Colonic mucosa (tissue), 4 donors: Measurements from ENCODE around the gene RBM15B. TPM values are rescaled to one million over a fixed set of nuclear protein-coding genes. Genes with fewer than 3 reads are reported as not detected.
"Not testable (repeated sequence)": the region's sequence is repeated elsewhere in the genome, so short reads cannot be mapped to it uniquely, and the experiment has no call there.

Experiments
- DNase-seq: peaks from one replicate; pipeline ENCODE4 v3.0.0-alpha.2; 2020
- H3K27ac ChIP-seq: fragments of 200-600 bp; one replicate; pipeline ENCODE4 v1.8.0; 2021
- H3K27me3 ChIP-seq: fragments of 200-600 bp; one replicate; pipeline ENCODE4 v1.8.0; 2021
- H3K36me3 ChIP-seq: fragments of 200-600 bp; one replicate; pipeline ENCODE4 v1.8.0; 2021
- H3K4me1 ChIP-seq: fragments of 200-600 bp; one replicate; pipeline ENCODE4 v1.8.0; 2021; ENCODE audit warnings: mild to moderate bottlenecking
- H3K4me3 ChIP-seq: fragments of 200-600 bp; one replicate; pipeline ENCODE4 v1.8.0; 2021
- H3K9ac ChIP-seq, 2 donors: one replicate each; pipeline ENCODE4 v1.7.0; 2013; ENCODE audit warnings: control low read depth in 2 of 2, low read depth in 2 of 2, low read length in 2 of 2
- H3K9me3 ChIP-seq: fragments of 200-600 bp; one replicate; pipeline ENCODE4 v1.8.0; 2021
- intact Hi-C: fragments of 100-400 bp; cut with DNase I; formaldehyde crosslinking; loops from one replicate; pipeline ENCODE4 v1.14.1; 2022
- total RNA-seq, 2 donors: library from RNA; stranded (reverse); fragmentation: NEBNext Ultra II Directional in 1 of 2; extraction: Animal tissue kit (Norgen Biotek cat#: 25700) in 1 of 2; gene quantifications; one replicate each; pipeline ENCODE4 v1.2.1, GENCODE V29; 2021
- TF ChIP-seq, protein P1 (sequence below): fragments of 200-600 bp; IDR thresholded peaks from one replicate; pipeline ENCODE4 v1.8.0; 2022; ENCODE audit warnings: antibody characterized with exemption, mild to moderate bottlenecking
- donor health status: healthy.
- donor health status: DM: no; HTN: no; CAD: no.
- donor health status: DM: no; HTN: no; CAD: no.

The RBM15B gene
- total RNA-seq, 2 donors from 2014 or later = 31.8 to 35.4 TPM

DNA sequence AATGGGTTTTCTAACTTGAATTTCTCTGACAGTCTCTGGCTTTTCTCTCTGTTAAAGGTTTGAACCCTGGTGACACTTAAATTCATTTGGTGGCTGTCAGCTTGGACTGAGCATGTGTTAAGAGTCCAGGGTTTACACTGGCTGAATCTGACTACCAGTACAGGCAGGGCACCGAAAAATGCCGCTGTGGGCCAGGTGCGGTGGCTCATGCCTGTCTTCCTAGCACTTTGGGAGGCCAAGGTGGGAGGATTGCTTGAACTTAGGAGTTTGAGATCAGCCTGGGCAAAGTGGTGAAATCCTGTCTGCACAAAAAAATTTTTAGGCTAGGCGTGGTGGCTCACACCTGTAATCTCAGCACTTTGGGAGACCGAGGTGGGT is 4.2 kb upstream of the RBM15B start:
- Histone ChIP-seq H3K36me3 (no peaks in the 10 kb centered on the region), H3K4me3 (peak overlapping the region; percentile 76), H3K4me1 (peaks cover 40% of the 10 kb centered on the region), H3K27me3 (no peaks in the 10 kb centered on the region), H3K27ac (no peak overlapping the region), H3K9me3 (no peaks in the 10 kb centered on the region), H3K9ac (peak overlapping the region in 1 of 2 donors; percentile 92)
- no peak for DNase-seq
- TF ChIP-seq, protein P1, sequence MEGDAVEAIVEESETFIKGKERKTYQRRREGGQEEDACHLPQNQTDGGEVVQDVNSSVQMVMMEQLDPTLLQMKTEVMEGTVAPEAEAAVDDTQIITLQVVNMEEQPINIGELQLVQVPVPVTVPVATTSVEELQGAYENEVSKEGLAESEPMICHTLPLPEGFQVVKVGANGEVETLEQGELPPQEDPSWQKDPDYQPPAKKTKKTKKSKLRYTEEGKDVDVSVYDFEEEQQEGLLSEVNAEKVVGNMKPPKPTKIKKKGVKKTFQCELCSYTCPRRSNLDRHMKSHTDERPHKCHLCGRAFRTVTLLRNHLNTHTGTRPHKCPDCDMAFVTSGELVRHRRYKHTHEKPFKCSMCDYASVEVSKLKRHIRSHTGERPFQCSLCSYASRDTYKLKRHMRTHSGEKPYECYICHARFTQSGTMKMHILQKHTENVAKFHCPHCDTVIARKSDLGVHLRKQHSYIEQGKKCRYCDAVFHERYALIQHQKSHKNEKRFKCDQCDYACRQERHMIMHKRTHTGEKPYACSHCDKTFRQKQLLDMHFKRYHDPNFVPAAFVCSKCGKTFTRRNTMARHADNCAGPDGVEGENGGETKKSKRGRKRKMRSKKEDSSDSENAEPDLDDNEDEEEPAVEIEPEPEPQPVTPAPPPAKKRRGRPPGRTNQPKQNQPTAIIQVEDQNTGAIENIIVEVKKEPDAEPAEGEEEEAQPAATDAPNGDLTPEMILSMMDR = no peak
- intact Hi-C loops = no loop called here

GRCh38 chr3:51387281-51387680 is 3.8 kb upstream of the RBM15B start:
- H3K9me3 ChIP-seq, H3K27me3 ChIP-seq, H3K27ac ChIP-seq, H3K36me3 ChIP-seq, H3K4me3 ChIP-seq, DNase-seq, H3K9ac ChIP-seq, intact Hi-C loops: not testable (repeated sequence)
- H3K4me1 ChIP-seq = peaks cover 43% of the 10 kb centered on the region

GRCh38 chr3:51388286-51389029 is 2.6 kb upstream of the RBM15B start:
- Histone ChIP-seq H3K9ac (peak overlapping the region in 1 of 2 donors; percentile 62), H3K9me3 (no peaks in the 10 kb centered on the region), H3K27me3 (no peaks in the 10 kb centered on the region), H3K4me1 (peaks cover 49% of the 10 kb centered on the region), H3K27ac (peak overlapping the region; percentile 52), H3K4me3 (no peak overlapping the region), H3K36me3 (no peaks in the 10 kb centered on the region)
- intact Hi-C loops = no loop called here
- peak; percentile 84 for DNase-seq
- TF ChIP-seq, protein P1 = peak; percentile 25

- DNase-seq = peak; percentile 63
- H3K27ac ChIP-seq = peak overlapping the region; percentile 52
- peaks cover 51% of the 10 kb centered on the region for H3K4me1 ChIP-seq
- H3K9me3 ChIP-seq = no peaks in the 10 kb centered on the region
- no peaks in the 10 kb centered on the region for H3K27me3 ChIP-seq
- intact Hi-C loops = loop anchor here (2.0 to 10.0 kb wide), 2 partner anchors 45 to 285 kb away; partner anchors contain the start of gene TEX264
- TF ChIP-seq, protein P1 = peak; percentile 69
- H3K4me3 ChIP-seq = no peak overlapping the region
- no peaks in the 10 kb centered on the region for H3K36me3 ChIP-seq
- peak overlapping the region in 1 of 2 donors; percentile 75 for H3K9ac ChIP-seq
These were observed 1.5 kb upstream of the RBM15B start for GRCh38 chr3:51389423-51390183.

- Histone ChIP-seq H3K9ac (peak overlapping the region; percentile 44 to 75), H3K4me3 (peak overlapping the region; percentile 74), H3K9me3 (no peaks in the 10 kb centered on the region), H3K27ac (peak overlapping the region; percentile 53), H3K36me3 (no peaks in the 10 kb centered on the region), H3K4me1 (peaks cover 51% of the 10 kb centered on the region), H3K27me3 (no peaks in the 10 kb centered on the region)
- no peak for DNase-seq
- intact Hi-C loops = loop anchor here (2.0 to 10.0 kb wide), 2 partner anchors 44 to 284 kb away; partner anchors contain the start of gene TEX264
- TF ChIP-seq, protein P1 = no peak
These were observed 625 bp upstream of the RBM15B start for GRCh38 chr3:51390246-51391074.
